HepG2 (cell line): ENCODE measurements around the gene SIVA1. TPM values are rescaled to one million over a fixed set of nuclear protein-coding genes. Genes with fewer than 3 reads are reported as not detected.

Experiments
- CHD4 ChIP-seq: fragments of 200-600 bp; sonication (generic); IDR thresholded peaks from 2 replicates; pipeline ENCODE4 v1.7.0; 2017; ENCODE audit warnings: mild to moderate bottlenecking, low read length, borderline replicate concordance
- NFE2L2 ChIP-seq: fragments of 150-350 bp; IDR thresholded peaks from 2 replicates; pipeline ENCODE4 v1.6.1; 2014; ENCODE audit warnings: low read length
- PAWR ChIP-seq: sonication (generic); formaldehyde crosslinking; IDR thresholded peaks from 2 replicates; pipeline ENCODE4 v1.4.0; 2020; ENCODE audit warnings: missing genetic modification reagents, mild to moderate bottlenecking, borderline replicate concordance
- POLR2G ChIP-seq: fragments of 200-400 bp; formaldehyde crosslinking; IDR thresholded peaks from 2 replicates; pipeline ENCODE4 v1.6.1; 2018; ENCODE audit warnings: mild to moderate bottlenecking, low read depth, low read length, moderate library complexity
- RAD21 ChIP-seq: fragments of 450-650 bp; formaldehyde crosslinking; IDR thresholded peaks from 2 replicates; pipeline ENCODE4 v1.5.0; 2020; ENCODE audit warnings: mild to moderate bottlenecking
- SOX6 ChIP-seq, 2 experiments: fragments of 450-650 bp in 1 of 2; sonication (generic) in 1 of 2; formaldehyde crosslinking in 1 of 2; IDR thresholded peaks; 2 replicates each; pipeline versions ENCODE4 v1.4.0 to v1.6.1; 2017 to 2020; ENCODE audit warnings: antibody characterized with exemption in 1 of 2, mild to moderate bottlenecking in 1 of 2, missing genetic modification reagents in 1 of 2
- SPEN ChIP-seq: sonication (generic); formaldehyde crosslinking; IDR thresholded peaks from 2 replicates; pipeline ENCODE4 v1.5.1; 2020; ENCODE audit warnings: low read depth, mild to moderate bottlenecking, missing genetic modification reagents
- SRSF1 ChIP-seq: fragments of 200-400 bp; formaldehyde crosslinking; optimal IDR thresholded peaks from 2 replicates; pipeline ENCODE3; 2017; ENCODE audit warnings: mild to moderate bottlenecking, low read depth, low read length, moderate library complexity
- STAG1 ChIP-seq: sonication (generic); formaldehyde crosslinking; IDR thresholded peaks from 2 replicates; pipeline ENCODE4 v1.4.0; 2020; ENCODE audit warnings: missing genetic modification reagents
- ZNF451 ChIP-seq: sonication (generic); formaldehyde crosslinking; IDR thresholded peaks from 2 replicates; pipeline ENCODE4 v1.5.0; 2020; ENCODE audit warnings: mild to moderate bottlenecking, missing genetic modification reagents
- ZNF564 ChIP-seq: sonication (generic); formaldehyde crosslinking; IDR thresholded peaks from 2 replicates; pipeline ENCODE4 v1.8.1; 2023; ENCODE audit warnings: mild to moderate bottlenecking, missing genetic modification reagents
- polyA plus RNA-seq, 8 experiments: library from polyadenylated mRNA; depleted of rRNA in 3 of 8; stranded (reverse) in 7 of 8; unstranded in 1 of 8; fragments of >200 nt; fragmentation: Illumina TruSeq in 4 of 8; extraction: Trizol in 4 of 8; gene quantifications; 2 replicates each; pipeline versions ENCODE4 v1.2.1 to v1.2.3, GENCODE V29; 2011 to 2016; ENCODE audit warnings: low read depth in 4 of 8, missing spikeins in 1 of 8, mixed read lengths in 1 of 8; ENCODE audit not compliant: insufficient read depth in 1 of 8
- total RNA-seq, 5 experiments: library from RNA; depleted of rRNA; stranded (reverse); fragments of >200 nt; fragmentation: Illumina TruSeq; extraction: Trizol; gene quantifications; 2 replicates each; pipeline ENCODE4 v1.2.3, GENCODE V29; 2016; ENCODE audit warnings: low read depth in 1 of 5
- TF ChIP-seq, protein P1 (sequence below): sonication (generic); formaldehyde crosslinking; IDR thresholded peaks from 2 replicates; pipeline ENCODE4 v1.4.0; 2020; ENCODE audit warnings: low read depth, missing genetic modification reagents
- TF ChIP-seq, protein P2 (sequence below): sonication (generic); formaldehyde crosslinking; IDR thresholded peaks from 2 replicates; pipeline ENCODE4 v1.4.0; 2020; ENCODE audit warnings: missing genetic modification reagents

The SIVA1 gene
- total and polyA plus RNA-seq, 2 of the 13 experiments (the other 11 are each of a cell fraction or from before 2014, with no cell fraction given), result 123 to 186 TPM

DNA sequence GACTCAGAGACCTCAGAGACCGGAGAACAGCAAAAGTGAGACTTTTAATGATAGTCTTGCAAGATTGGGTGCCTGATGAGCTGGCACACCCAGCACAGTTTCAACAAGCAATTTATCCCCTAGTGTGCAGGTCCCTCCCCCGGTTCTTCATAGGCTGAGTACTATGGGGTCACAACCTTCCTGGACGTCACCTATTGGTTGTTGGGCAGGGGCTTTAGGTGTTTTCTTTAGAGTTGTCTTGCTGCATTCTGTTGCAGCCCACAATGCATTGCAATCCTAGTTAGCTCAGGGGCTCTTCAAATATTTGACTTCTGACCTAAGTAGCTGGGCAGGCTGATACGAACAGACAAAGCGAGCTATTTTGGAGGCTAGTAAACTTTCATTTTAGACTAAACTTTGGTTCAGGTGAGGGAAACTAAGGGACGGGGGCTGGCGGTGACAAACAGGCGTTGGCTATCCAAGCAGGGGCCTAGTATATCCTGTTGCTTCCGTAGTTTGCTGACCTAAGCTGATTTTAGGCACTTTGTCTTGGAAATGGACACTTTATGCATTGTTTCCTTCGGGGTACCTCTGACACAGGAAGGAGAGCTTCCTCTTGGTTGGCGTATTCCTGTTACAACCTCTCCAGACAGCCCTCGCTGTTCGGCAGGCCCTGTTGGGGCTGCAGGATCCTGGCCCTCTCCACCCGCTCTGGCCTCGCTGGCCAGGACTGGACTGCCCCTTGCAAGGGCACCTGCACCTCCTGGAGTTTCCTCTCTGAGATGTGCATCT, 14.1 kb downstream of the SIVA1 start (continued):
- TF ChIP-seq, protein P1, sequence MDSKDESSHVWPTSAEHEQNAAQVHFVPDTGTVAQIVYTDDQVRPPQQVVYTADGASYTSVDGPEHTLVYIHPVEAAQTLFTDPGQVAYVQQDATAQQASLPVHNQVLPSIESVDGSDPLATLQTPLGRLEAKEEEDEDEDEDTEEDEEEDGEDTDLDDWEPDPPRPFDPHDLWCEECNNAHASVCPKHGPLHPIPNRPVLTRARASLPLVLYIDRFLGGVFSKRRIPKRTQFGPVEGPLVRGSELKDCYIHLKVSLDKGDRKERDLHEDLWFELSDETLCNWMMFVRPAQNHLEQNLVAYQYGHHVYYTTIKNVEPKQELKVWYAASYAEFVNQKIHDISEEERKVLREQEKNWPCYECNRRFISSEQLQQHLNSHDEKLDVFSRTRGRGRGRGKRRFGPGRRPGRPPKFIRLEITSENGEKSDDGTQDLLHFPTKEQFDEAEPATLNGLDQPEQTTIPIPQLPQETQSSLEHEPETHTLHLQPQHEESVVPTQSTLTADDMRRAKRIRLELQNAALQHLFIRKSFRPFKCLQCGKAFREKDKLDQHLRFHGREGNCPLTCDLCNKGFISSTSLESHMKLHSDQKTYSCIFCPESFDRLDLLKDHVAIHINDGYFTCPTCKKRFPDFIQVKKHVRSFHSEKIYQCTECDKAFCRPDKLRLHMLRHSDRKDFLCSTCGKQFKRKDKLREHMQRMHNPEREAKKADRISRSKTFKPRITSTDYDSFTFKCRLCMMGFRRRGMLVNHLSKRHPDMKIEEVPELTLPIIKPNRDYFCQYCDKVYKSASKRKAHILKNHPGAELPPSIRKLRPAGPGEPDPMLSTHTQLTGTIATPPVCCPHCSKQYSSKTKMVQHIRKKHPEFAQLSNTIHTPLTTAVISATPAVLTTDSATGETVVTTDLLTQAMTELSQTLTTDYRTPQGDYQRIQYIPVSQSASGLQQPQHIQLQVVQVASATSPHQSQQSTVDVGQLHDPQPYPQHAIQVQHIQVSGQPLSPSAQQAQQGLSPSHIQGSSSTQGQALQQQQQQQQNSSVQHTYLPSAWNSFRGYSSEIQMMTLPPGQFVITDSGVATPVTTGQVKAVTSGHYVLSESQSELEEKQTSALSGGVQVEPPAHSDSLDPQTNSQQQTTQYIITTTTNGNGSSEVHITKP (CRISPR knock-in tag), result 0 out of 2 replicates have a peak, but pooled peaks have one; percentile 32
- TF ChIP-seq SOX6 (IDR thresholded peaks at IDR 0.05) (no peak), SOX6 (CRISPR knock-in tag; IDR thresholded peaks at IDR 0.05) (peak; percentile 60), PAWR (CRISPR knock-in tag) (no peak), NFE2L2 (no peak), SPEN (CRISPR knock-in tag) (peak; percentile 33; the same call in 1 of the 2 replicates), ZNF564 (no peak), SRSF1 (no peak), ZNF451 (0 out of 2 replicates have a peak, but pooled peaks have one; percentile 37), POLR2G (peak; percentile 96), RAD21 (CRISPR knock-in tag) (peak; percentile 7; the same call in 1 of the 2 replicates), STAG1 (CRISPR knock-in tag) (no peak), CHD4 (no peak)
- TF ChIP-seq, protein P2, sequence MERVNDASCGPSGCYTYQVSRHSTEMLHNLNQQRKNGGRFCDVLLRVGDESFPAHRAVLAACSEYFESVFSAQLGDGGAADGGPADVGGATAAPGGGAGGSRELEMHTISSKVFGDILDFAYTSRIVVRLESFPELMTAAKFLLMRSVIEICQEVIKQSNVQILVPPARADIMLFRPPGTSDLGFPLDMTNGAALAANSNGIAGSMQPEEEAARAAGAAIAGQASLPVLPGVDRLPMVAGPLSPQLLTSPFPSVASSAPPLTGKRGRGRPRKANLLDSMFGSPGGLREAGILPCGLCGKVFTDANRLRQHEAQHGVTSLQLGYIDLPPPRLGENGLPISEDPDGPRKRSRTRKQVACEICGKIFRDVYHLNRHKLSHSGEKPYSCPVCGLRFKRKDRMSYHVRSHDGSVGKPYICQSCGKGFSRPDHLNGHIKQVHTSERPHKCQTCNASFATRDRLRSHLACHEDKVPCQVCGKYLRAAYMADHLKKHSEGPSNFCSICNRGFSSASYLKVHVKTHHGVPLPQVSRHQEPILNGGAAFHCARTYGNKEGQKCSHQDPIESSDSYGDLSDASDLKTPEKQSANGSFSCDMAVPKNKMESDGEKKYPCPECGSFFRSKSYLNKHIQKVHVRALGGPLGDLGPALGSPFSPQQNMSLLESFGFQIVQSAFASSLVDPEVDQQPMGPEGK (CRISPR knock-in tag), result peak; percentile 49; the same call in 1 of the 2 replicates
- TF ChIP-seq, all 625 proteins: peak for 174
